IPS-20b (cell line): Measurements from ENCODE around the gene PPP1R37.

Experiments
- H3K27ac ChIP-seq: one replicate; pipeline ENCODE4 v1.5.1; 2013; ENCODE audit warnings: low read length
- H3K27me3 ChIP-seq: 2 replicates; pipeline ENCODE4 v1.6.1; 2013; ENCODE audit warnings: mild to moderate bottlenecking, low read length, inconsistent platforms; ENCODE audit not compliant: insufficient read depth
- H3K36me3 ChIP-seq: 2 replicates; pipeline ENCODE4 v1.6.1; 2013; ENCODE audit warnings: low read depth, mild to moderate bottlenecking, inconsistent platforms, low read length, moderate library complexity; ENCODE audit not compliant: insufficient read depth
- H3K4me1 ChIP-seq: 2 replicates; pipeline ENCODE4 v1.6.1; 2013; ENCODE audit warnings: mild to moderate bottlenecking, control low read depth, inconsistent platforms, low read length, moderate library complexity; ENCODE audit not compliant: insufficient read depth
- H3K4me3 ChIP-seq: 2 replicates; pipeline ENCODE4 v1.5.1; 2013; ENCODE audit warnings: mild to moderate bottlenecking, low read length, inconsistent platforms
- H3K9ac ChIP-seq: 2 replicates; pipeline ENCODE4 v1.6.1; 2013; ENCODE audit warnings: low read depth, mild to moderate bottlenecking, inconsistent platforms, low read length, moderate library complexity
- H3K9me3 ChIP-seq: 2 replicates; pipeline ENCODE4 v1.6.1; 2013; ENCODE audit warnings: mild to moderate bottlenecking, low read depth, low read length, inconsistent platforms; ENCODE audit not compliant: insufficient read depth

The PPP1R37 gene

DNA sequence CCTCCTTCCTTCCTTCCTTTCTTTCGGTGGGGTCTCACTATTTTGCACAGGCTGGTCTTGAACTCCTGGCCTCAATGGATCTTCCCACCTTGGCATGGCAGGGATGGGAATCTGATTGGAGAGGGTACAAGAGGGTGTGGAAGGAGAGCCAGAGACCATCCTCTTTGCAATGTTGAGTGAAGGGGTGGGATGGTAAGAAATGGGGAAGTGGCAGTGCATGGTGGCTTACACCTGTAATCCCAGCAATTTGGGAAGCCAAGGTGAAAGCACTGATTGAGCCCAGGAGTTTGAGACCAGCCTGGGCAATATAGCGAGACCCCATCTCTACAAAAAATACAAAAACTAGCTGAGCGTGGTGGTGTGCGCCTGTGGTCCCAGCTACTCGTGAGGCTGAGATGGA, 91.1 kb downstream of the PPP1R37 start:
- Histone ChIP-seq H3K4me1 (no peaks in the 10 kb centered on the region), H3K27me3 (peaks cover 8% of the 10 kb centered on the region; the same call in 1 of the 2 replicates), H3K36me3 (no peaks in the 10 kb centered on the region), H3K9ac (no peak overlapping the region), H3K27ac (no peak overlapping the region), H3K4me3 (no peak overlapping the region), H3K9me3 (no peaks in the 10 kb centered on the region)

DNA sequence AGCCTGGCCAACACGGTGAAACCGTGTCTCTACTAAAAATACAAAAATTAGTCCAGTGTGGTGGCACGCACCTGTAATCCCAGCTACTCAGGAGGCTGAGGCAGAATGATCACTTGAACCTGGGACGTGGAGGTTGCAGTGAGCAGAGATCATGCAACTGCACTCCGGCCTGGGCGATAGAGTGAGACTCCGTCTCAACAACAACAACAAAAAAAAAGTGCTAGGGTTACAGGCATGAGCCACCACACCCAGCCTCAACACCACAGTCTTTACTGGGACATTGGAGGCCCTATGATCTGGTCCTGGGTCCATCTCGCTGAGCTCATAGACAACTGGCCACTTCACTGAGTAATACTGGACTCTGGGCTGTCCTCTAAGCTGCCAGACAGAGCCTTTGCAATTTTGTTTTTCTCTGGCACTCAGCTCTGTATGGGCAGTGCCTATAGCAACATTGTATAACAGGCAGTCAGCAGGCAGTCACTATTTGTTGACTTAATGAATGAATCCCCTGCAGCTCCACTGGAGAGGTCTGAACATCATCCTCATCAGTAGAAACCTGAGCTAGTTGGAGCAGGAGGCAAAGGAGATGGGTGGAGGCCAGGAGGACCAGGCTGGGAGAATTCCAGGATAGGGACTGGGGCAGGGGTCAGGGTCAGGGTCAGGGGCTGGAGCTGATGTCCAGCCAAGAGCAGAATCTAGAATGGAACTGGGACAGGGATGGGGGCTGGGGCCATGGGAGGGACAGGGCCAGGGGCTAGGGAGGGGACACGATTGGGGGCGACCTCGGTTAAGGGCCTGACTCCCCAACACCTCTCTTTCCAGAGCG, 93.7 kb downstream of the PPP1R37 start:
- H3K9me3 ChIP-seq = no peaks in the 10 kb centered on the region
- no peak overlapping the region for H3K27ac ChIP-seq
- H3K36me3 ChIP-seq = no peaks in the 10 kb centered on the region
- no peaks in the 10 kb centered on the region for H3K27me3 ChIP-seq
- no peaks in the 10 kb centered on the region for H3K4me1 ChIP-seq
- no peak overlapping the region for H3K4me3 ChIP-seq
- H3K9ac ChIP-seq = no peak overlapping the region

DNA sequence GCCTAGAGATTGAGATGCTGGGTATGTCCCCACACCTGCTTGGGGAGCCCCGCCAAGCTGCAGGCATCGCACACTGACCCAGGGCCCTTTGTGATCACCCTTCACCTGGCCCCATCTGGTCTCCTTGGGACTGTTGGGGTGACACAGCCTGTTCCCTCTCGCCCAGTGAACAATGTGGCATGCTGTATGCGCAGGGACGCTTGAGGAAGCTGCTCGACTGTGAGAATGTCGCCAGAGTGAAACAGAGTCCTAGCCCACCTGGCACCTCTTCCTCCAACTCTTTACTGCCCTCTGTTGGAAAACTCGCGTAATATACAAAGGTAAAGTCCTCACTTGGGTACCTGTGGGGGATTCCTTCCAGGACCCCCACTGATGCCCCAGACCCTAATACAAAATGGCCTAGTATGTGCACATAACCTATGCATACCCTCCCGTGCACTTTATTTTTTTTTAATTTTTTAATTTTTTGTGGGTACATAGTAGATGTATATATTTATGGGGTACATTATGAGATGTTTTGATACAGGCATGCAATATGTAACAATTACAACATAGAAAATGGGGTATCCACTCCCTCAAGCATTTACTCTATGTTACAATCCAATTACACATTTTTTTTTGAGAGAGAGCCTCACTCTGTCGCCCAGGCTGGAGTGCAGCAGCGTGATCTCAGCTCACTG, 94.6 kb downstream of the PPP1R37 start:
- no peaks in the 10 kb centered on the region for H3K4me1 ChIP-seq
- no peaks in the 10 kb centered on the region for H3K27me3 ChIP-seq
- no peak overlapping the region for H3K4me3 ChIP-seq
- H3K9me3 ChIP-seq = no peaks in the 10 kb centered on the region
- H3K27ac ChIP-seq = no peak overlapping the region
- H3K9ac ChIP-seq = no peak overlapping the region
- no peaks in the 10 kb centered on the region for H3K36me3 ChIP-seq

DNA sequence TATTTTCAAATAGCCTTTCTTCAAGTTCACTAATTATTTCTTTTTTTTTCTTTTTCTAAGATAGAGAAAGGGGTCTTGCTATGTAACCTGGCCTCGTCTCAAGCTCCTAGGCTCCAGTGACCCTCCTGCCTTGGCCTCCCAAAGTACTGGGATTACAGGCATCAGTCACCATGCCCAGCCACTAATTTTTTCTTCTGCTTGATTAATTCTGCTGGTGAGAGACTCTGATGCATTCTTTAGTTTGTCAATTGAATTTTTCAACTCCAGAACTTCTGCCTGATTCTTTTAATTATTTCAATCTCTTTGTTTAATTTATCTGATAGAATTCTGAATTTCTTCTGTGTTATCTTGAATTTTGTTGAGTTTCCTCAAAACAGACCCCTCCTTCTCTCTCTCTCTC, 97.0 kb downstream of the PPP1R37 start:
- no peak overlapping the region for H3K27ac ChIP-seq
- H3K27me3 ChIP-seq = no peaks in the 10 kb centered on the region
- no peak overlapping the region for H3K4me3 ChIP-seq
- no peaks in the 10 kb centered on the region for H3K9me3 ChIP-seq
- no peaks in the 10 kb centered on the region for H3K4me1 ChIP-seq
- H3K36me3 ChIP-seq = no peaks in the 10 kb centered on the region
- H3K9ac ChIP-seq = no peak overlapping the region

DNA sequence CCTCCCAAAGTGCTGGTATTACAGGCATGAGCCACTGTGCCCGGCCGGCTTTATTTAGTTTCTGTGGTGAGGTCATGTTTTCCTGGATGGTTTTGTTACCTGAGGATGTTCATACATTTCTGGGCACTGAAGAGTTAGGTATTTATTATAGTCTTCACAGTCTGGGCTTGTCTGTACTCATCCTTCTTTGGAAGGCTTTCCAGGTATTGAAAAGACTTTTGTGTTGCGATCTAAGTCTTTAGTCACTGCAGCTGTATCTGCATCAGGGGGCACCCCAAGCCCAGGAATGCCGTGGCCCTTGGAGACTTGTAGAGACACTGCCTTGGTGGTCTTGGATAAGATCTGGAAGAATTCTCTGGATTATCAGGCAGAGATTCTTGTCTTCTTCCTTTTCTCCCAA, 98.4 kb downstream of the PPP1R37 start:
- no peak overlapping the region for H3K9ac ChIP-seq
- H3K27ac ChIP-seq = no peak overlapping the region
- no peaks in the 10 kb centered on the region for H3K27me3 ChIP-seq
- no peak overlapping the region for H3K4me3 ChIP-seq
- no peaks in the 10 kb centered on the region for H3K4me1 ChIP-seq
- no peaks in the 10 kb centered on the region for H3K36me3 ChIP-seq
- no peaks in the 10 kb centered on the region for H3K9me3 ChIP-seq

DNA sequence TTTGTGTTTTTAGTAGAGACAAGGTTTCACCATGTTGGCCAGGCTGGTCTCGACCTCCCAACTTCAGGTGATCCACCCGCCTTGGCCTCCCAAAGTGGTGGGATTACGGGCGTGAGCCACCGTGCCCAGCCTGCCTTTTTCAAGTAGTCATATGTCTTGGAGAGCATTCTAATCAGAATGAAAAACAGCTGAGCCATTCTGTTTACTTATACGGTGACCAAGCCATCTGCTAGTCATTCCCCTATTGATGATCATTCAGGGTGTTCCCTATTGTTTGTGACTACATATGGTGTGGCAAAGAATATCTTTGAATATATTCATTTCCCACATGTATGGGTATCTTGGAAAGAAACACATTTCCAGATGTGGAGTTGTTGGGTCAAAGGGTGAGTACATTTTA, 102.8 kb downstream of the PPP1R37 start:
- H3K4me1 ChIP-seq = no peaks in the 10 kb centered on the region
- H3K9me3 ChIP-seq = no peaks in the 10 kb centered on the region
- no peak overlapping the region for H3K9ac ChIP-seq
- H3K27me3 ChIP-seq = no peaks in the 10 kb centered on the region
- H3K36me3 ChIP-seq = no peaks in the 10 kb centered on the region
- H3K27ac ChIP-seq = no peak overlapping the region
- no peak overlapping the region for H3K4me3 ChIP-seq
